Chondrocyte (in vitro differentiated cells): ENCODE measurements around the gene MRPS15. TPM values are rescaled to one million over a fixed set of nuclear protein-coding genes. Genes with fewer than 3 reads are reported as not detected.

Source experiments
- DNase-seq: peaks from one replicate; pipeline ENCODE4 v3.0.0; 2021; ENCODE audit warnings: mixed read lengths, low spot score
- H3K27ac Mint-ChIP-seq: one replicate; pipeline ENCODE4 v1.8.0; 2021; ENCODE audit warnings: mild to moderate bottlenecking, moderate library complexity, mixed read lengths; ENCODE audit not compliant: unreplicated experiment
- H3K27me3 Mint-ChIP-seq: 2 replicates; pipeline ENCODE4 v1.8.0; 2021; ENCODE audit warnings: low read depth, mixed read lengths
- H3K36me3 Mint-ChIP-seq: 2 replicates; pipeline ENCODE4 v1.8.0; 2021; ENCODE audit warnings: low read depth, mixed read lengths
- H3K4me1 Mint-ChIP-seq: 2 replicates; pipeline ENCODE4 v1.8.0; 2021; ENCODE audit warnings: low read depth, mild to moderate bottlenecking, mixed read lengths
- H3K4me3 Mint-ChIP-seq: one replicate; pipeline ENCODE4 v1.8.0; 2021; ENCODE audit warnings: mild to moderate bottlenecking, moderate library complexity, mixed read lengths; ENCODE audit not compliant: unreplicated experiment
- H3K9me3 Mint-ChIP-seq: 2 replicates; pipeline ENCODE4 v1.8.0; 2021; ENCODE audit warnings: low read depth, mixed read lengths
- CTCF ChIP-seq: fragments of 200-600 bp; sonication (generic); IDR thresholded peaks from 2 replicates; pipeline ENCODE4 v1.5.0; 2021; ENCODE audit warnings: antibody characterized with exemption, mild to moderate bottlenecking, moderate library complexity
- total RNA-seq: library from RNA; stranded (reverse); gene quantifications from 3 replicates; pipeline ENCODE4 v1.2.1, GENCODE V29; 2021

Gene MRPS15
- total RNA-seq, 1 donor from 2014 or later = 51.3 TPM

GRCh38 chr1:36406440-36406839 lies 57.7 kb downstream of the MRPS15 start:
- peaks cover 11% of the 10 kb centered on the region for H3K4me1 Mint-ChIP-seq
- no peak for TF ChIP-seq CTCF

More at GRCh38 chr1:36406440-36406839, 57.7 kb downstream of the MRPS15 start:
- no peaks in the 10 kb centered on the region for H3K9me3 Mint-ChIP-seq
- peaks cover 19% of the 10 kb centered on the region for H3K36me3 Mint-ChIP-seq
- no peak for DNase-seq
- no peak overlapping the region for H3K4me3 Mint-ChIP-seq
- H3K27me3 Mint-ChIP-seq = no peaks in the 10 kb centered on the region
- no peak overlapping the region for H3K27ac Mint-ChIP-seq

Other genes starting within 250 kb of the MRPS15 start
- gene THRAP3, start 239.9 kb downstream of the MRPS15 start, total RNA-seq = 88.7 to 106 TPM (median 106 TPM) in 3 replicates
- 9.4 to 15.0 TPM (median 10.8 TPM) in 3 replicates for gene SH3D21, start 158.0 kb downstream of the MRPS15 start, total RNA-seq
- gene EVA1B, start 140.7 kb downstream of the MRPS15 start, total RNA-seq = 55.7 to 88.4 TPM (median 85.2 TPM) in 3 replicates
- gene STK40, start 78.5 kb downstream of the MRPS15 start, total RNA-seq = 42.6 to 63.7 TPM (median 59.9 TPM) in 3 replicates
- 45.0 to 47.3 TPM (median 45.7 TPM) in 3 replicates for gene LSM10, start 66.5 kb downstream of the MRPS15 start, total RNA-seq
- 4.5 to 7.3 TPM (median 6.2 TPM) in 3 replicates for gene OSCP1, start 13.9 kb downstream of the MRPS15 start, total RNA-seq
- not detected in 3 replicates for gene CSF3R, start 18.5 kb upstream of the MRPS15 start, total RNA-seq